ENCODE measurements around the gene FAM131A. TPM values are rescaled to one million over a fixed set of nuclear protein-coding genes. Genes with fewer than 3 reads are reported as not detected.

Gene FAM131A
- total RNA-seq, 1 donor from 2014 or later: 17.0 TPM

- intact Hi-C loops (cut with DNase I): no loop called here
- peaks cover 100% of the 10 kb centered on the region for H3K36me3 ChIP-seq
- no peak for TF ChIP-seq CTCF (IDR thresholded peaks at IDR 0.05)
Observed at GRCh38 chr3:184325269-184325668, 12.1 kb upstream of the FAM131A start.

GRCh38 chr3:184325715-184326369 lies 11.6 kb upstream of the FAM131A start:
- no peaks in the 10 kb centered on the region for H3K27me3 ChIP-seq (ENCODE audit: low read depth)
- ATAC-seq (no peak), DNase-seq (no peak)
- H3K27ac ChIP-seq: no peak overlapping the region
- H3K9me3 ChIP-seq: no peaks in the 10 kb centered on the region
- H3K36me3 ChIP-seq: peaks cover 100% of the 10 kb centered on the region
- H3K4me1 ChIP-seq: peaks cover 17% of the 10 kb centered on the region
- intact Hi-C loops (cut with DNase I): no loop called here
- TF ChIP-seq CTCF (IDR thresholded peaks at IDR 0.05): no peak
- no peak overlapping the region for H3K4me3 ChIP-seq

More at GRCh38 chr3:184325269-184325668, 12.1 kb upstream of the FAM131A start:
- Histone ChIP-seq H3K9me3 (no peaks in the 10 kb centered on the region), H3K4me3 (no peak overlapping the region), H3K27me3 (ENCODE audit: low read depth) (no peaks in the 10 kb centered on the region), H3K4me1 (peaks cover 23% of the 10 kb centered on the region), H3K27ac (no peak overlapping the region)
- ATAC-seq (no peak), DNase-seq (no peak)

GRCh38 chr3:184327171-184327570 lies 10.2 kb upstream of the FAM131A start:
- intact Hi-C loops (cut with DNase I): no loop called here
- ATAC-seq: no peak
- Histone ChIP-seq H3K4me1 (peaks cover 4% of the 10 kb centered on the region), H3K9me3 (no peaks in the 10 kb centered on the region), H3K27me3 (ENCODE audit: low read depth) (no peaks in the 10 kb centered on the region), H3K27ac (no peak overlapping the region), H3K4me3 (no peak overlapping the region), H3K36me3 (peaks cover 100% of the 10 kb centered on the region)
- no peak for DNase-seq
- no peak for TF ChIP-seq CTCF (IDR thresholded peaks at IDR 0.05)

GRCh38 chr3:184328516-184328915 lies 8.9 kb upstream of the FAM131A start:
- H3K27me3 ChIP-seq (ENCODE audit: low read depth): no peaks in the 10 kb centered on the region
- no peaks in the 10 kb centered on the region for H3K4me1 ChIP-seq
- no peak for TF ChIP-seq CTCF (IDR thresholded peaks at IDR 0.05)
- peaks cover 100% of the 10 kb centered on the region for H3K36me3 ChIP-seq
- H3K4me3 ChIP-seq: no peak overlapping the region
- no peak overlapping the region for H3K27ac ChIP-seq
- no peak for DNase-seq
- no peak for ATAC-seq
- intact Hi-C loops (cut with DNase I): no loop called here
- no peaks in the 10 kb centered on the region for H3K9me3 ChIP-seq

- no peaks in the 10 kb centered on the region for H3K27me3 ChIP-seq (ENCODE audit: low read depth)
- TF ChIP-seq CTCF (IDR thresholded peaks at IDR 0.05): no peak
- no peak overlapping the region for H3K4me3 ChIP-seq
- no peaks in the 10 kb centered on the region for H3K9me3 ChIP-seq
- no peak for ATAC-seq
- peaks cover 14% of the 10 kb centered on the region for H3K4me1 ChIP-seq
- DNase-seq: no peak
- peaks cover 80% of the 10 kb centered on the region for H3K36me3 ChIP-seq
- H3K27ac ChIP-seq: peak overlapping the region; percentile 18
- intact Hi-C loops (cut with DNase I): no loop called here
Observed at GRCh38 chr3:184332370-184333090, 4.9 kb upstream of the FAM131A start.
